ENCODE results near the gene IGFLR1.

- TF ChIP-seq CTBP1 (IDR thresholded peaks at IDR 0.05; ENCODE audit: borderline replicate concordance) (no peak), FOXK2 (IDR thresholded peaks at IDR 0.05) (no peak), SP1 (IDR thresholded peaks at IDR 0.05) (no peak), FOXA1 (IDR thresholded peaks at IDR 0.05) (no peak), ARNT (IDR thresholded peaks at IDR 0.05) (no peak), NFRKB (IDR thresholded peaks at IDR 0.05) (no peak)
These were observed 19.8 kb downstream of the IGFLR1 start for GRCh38 chr19:35722461-35722860.

Data from HEK293T (cell line).